IPS-15b (cell line): ENCODE data around the gene GALNT17.

Source experiments
- H3K27me3 ChIP-seq: one replicate; pipeline ENCODE4 v1.6.1; 2013; ENCODE audit warnings: low read length; ENCODE audit not compliant: control insufficient read depth, insufficient read depth
- H3K36me3 ChIP-seq: one replicate; pipeline ENCODE4 v1.6.1; 2013; ENCODE audit warnings: low read length; ENCODE audit not compliant: control insufficient read depth, insufficient read depth
- H3K4me1 ChIP-seq: one replicate; pipeline ENCODE4 v1.6.1; 2013; ENCODE audit warnings: mild to moderate bottlenecking, low read length; ENCODE audit not compliant: control insufficient read depth, insufficient read depth
- H3K4me3 ChIP-seq: one replicate; pipeline ENCODE4 v1.5.1; 2013; ENCODE audit warnings: low read depth, low read length
- H3K9ac ChIP-seq: one replicate; pipeline ENCODE4 v1.6.1; 2013; ENCODE audit warnings: low read depth, mild to moderate bottlenecking, low read length
- H3K9me3 ChIP-seq: one replicate; pipeline ENCODE4 v1.6.1; 2013; ENCODE audit warnings: mild to moderate bottlenecking, low read length; ENCODE audit not compliant: control insufficient read depth, insufficient read depth

Gene GALNT17

GRCh38 chr7:71659622-71660021, 527.7 kb downstream of the GALNT17 start:
- Histone ChIP-seq H3K9me3 (no peaks in the 10 kb centered on the region), H3K27me3 (no peaks in the 10 kb centered on the region), H3K36me3 (no peaks in the 10 kb centered on the region), H3K4me1 (no peaks in the 10 kb centered on the region), H3K4me3 (no peak overlapping the region), H3K9ac (no peak overlapping the region)

- Histone ChIP-seq H3K27me3 (no peaks in the 10 kb centered on the region), H3K4me1 (no peaks in the 10 kb centered on the region), H3K9ac (no peak overlapping the region), H3K4me3 (no peak overlapping the region), H3K36me3 (no peaks in the 10 kb centered on the region), H3K9me3 (no peaks in the 10 kb centered on the region)
Observed at GRCh38 chr7:71661671-71662224, 529.8 kb downstream of the GALNT17 start.

GRCh38 chr7:71665716-71666115, 533.8 kb downstream of the GALNT17 start:
- Histone ChIP-seq H3K27me3 (no peaks in the 10 kb centered on the region), H3K4me3 (no peak overlapping the region), H3K9ac (no peak overlapping the region), H3K9me3 (no peaks in the 10 kb centered on the region), H3K36me3 (no peaks in the 10 kb centered on the region), H3K4me1 (no peaks in the 10 kb centered on the region)

- Histone ChIP-seq H3K4me1 (no peaks in the 10 kb centered on the region), H3K9me3 (no peaks in the 10 kb centered on the region), H3K9ac (no peak overlapping the region), H3K4me3 (no peak overlapping the region), H3K27me3 (no peaks in the 10 kb centered on the region), H3K36me3 (no peaks in the 10 kb centered on the region)
Observed at GRCh38 chr7:71668572-71668971, 536.6 kb downstream of the GALNT17 start.

GRCh38 chr7:71679480-71679879, 547.5 kb downstream of the GALNT17 start:
- H3K9ac ChIP-seq = no peak overlapping the region
- no peaks in the 10 kb centered on the region for H3K9me3 ChIP-seq
- H3K4me1 ChIP-seq = peaks cover 3% of the 10 kb centered on the region
- H3K27me3 ChIP-seq = no peaks in the 10 kb centered on the region
- H3K4me3 ChIP-seq = no peak overlapping the region
- H3K36me3 ChIP-seq = no peaks in the 10 kb centered on the region

- no peaks in the 10 kb centered on the region for H3K36me3 ChIP-seq
- no peaks in the 10 kb centered on the region for H3K27me3 ChIP-seq
- no peaks in the 10 kb centered on the region for H3K9me3 ChIP-seq
- H3K4me3 ChIP-seq = no peak overlapping the region
- peaks cover 3% of the 10 kb centered on the region for H3K4me1 ChIP-seq
- no peak overlapping the region for H3K9ac ChIP-seq
Observed at GRCh38 chr7:71682181-71682580, 550.2 kb downstream of the GALNT17 start.

- Histone ChIP-seq H3K36me3 (no peaks in the 10 kb centered on the region), H3K4me1 (peaks cover 3% of the 10 kb centered on the region), H3K27me3 (no peaks in the 10 kb centered on the region), H3K9me3 (no peaks in the 10 kb centered on the region), H3K9ac (no peak overlapping the region), H3K4me3 (no peak overlapping the region)
Observed at GRCh38 chr7:71682841-71683781, 551.2 kb downstream of the GALNT17 start.

- H3K36me3 ChIP-seq = no peaks in the 10 kb centered on the region
- H3K4me1 ChIP-seq = peaks cover 3% of the 10 kb centered on the region
- H3K9me3 ChIP-seq = no peaks in the 10 kb centered on the region
- no peaks in the 10 kb centered on the region for H3K27me3 ChIP-seq
- no peak overlapping the region for H3K9ac ChIP-seq
- no peak overlapping the region for H3K4me3 ChIP-seq
Observed at GRCh38 chr7:71687286-71687685, 555.3 kb downstream of the GALNT17 start.

- Histone ChIP-seq H3K9ac (no peak overlapping the region), H3K27me3 (no peaks in the 10 kb centered on the region), H3K36me3 (no peaks in the 10 kb centered on the region), H3K4me1 (peaks cover 3% of the 10 kb centered on the region), H3K4me3 (no peak overlapping the region), H3K9me3 (no peaks in the 10 kb centered on the region)
Observed at GRCh38 chr7:71687831-71688599, 556.1 kb downstream of the GALNT17 start.

- Histone ChIP-seq H3K4me3 (no peak overlapping the region), H3K9me3 (no peaks in the 10 kb centered on the region), H3K4me1 (no peaks in the 10 kb centered on the region), H3K27me3 (no peaks in the 10 kb centered on the region), H3K36me3 (no peaks in the 10 kb centered on the region), H3K9ac (no peak overlapping the region)
Observed at GRCh38 chr7:71691538-71691937, 559.6 kb downstream of the GALNT17 start.

- Histone ChIP-seq H3K27me3 (no peaks in the 10 kb centered on the region), H3K9ac (no peak overlapping the region), H3K9me3 (no peaks in the 10 kb centered on the region), H3K4me3 (no peak overlapping the region), H3K36me3 (no peaks in the 10 kb centered on the region), H3K4me1 (no peaks in the 10 kb centered on the region)
Observed at GRCh38 chr7:71694665-71695064, 562.7 kb downstream of the GALNT17 start.
